Measurements from ENCODE around the gene ZNF664.

DNA sequence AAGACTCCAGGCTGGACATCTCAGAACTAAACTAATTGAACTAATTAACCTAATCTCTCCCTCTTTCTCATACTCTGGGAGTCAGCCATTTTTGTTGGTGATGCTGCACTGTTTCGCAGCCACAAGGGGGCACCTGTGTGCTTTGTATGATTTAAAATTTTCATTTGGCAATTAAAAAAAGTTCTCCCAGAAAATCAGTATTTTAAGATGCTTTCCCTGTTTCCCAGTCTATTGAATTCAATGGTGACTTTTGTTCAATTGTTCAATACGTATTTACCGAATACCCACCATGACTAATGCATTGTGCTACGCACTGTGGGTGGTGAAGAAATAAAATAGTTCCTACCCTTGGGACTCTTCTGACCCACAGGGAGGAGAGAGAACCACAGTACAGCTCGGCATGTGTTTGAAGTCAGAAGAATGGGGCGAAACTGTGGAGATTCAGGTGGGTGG lies 63.7 kb downstream of the ZNF664 start:
- TF ChIP-seq, protein P1, sequence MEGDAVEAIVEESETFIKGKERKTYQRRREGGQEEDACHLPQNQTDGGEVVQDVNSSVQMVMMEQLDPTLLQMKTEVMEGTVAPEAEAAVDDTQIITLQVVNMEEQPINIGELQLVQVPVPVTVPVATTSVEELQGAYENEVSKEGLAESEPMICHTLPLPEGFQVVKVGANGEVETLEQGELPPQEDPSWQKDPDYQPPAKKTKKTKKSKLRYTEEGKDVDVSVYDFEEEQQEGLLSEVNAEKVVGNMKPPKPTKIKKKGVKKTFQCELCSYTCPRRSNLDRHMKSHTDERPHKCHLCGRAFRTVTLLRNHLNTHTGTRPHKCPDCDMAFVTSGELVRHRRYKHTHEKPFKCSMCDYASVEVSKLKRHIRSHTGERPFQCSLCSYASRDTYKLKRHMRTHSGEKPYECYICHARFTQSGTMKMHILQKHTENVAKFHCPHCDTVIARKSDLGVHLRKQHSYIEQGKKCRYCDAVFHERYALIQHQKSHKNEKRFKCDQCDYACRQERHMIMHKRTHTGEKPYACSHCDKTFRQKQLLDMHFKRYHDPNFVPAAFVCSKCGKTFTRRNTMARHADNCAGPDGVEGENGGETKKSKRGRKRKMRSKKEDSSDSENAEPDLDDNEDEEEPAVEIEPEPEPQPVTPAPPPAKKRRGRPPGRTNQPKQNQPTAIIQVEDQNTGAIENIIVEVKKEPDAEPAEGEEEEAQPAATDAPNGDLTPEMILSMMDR (conservative IDR thresholded peaks at IDR 0.05; ENCODE audit: low read length): peak; percentile 99
- no peak for TF ChIP-seq EZH2phosphoT487 (IDR thresholded peaks at IDR 0.05; ENCODE audit: borderline replicate concordance, low read depth, low read length)
